Neural cell (in vitro differentiated cells): ENCODE measurements around the gene ARHGAP42.

Source experiments
- CTCF ChIP-seq: fragments of 450-650 bp; IDR thresholded peaks from 2 replicates; pipeline ENCODE4 v1.5.1; 2014; ENCODE audit warnings: antibody characterized with exemption, mild to moderate bottlenecking, moderate library complexity; ENCODE audit not compliant: poor library complexity, severe bottlenecking
- EZH2 ChIP-seq: fragments of 200-600, 300-800 bp; shearing (Covaris generic), sonication (generic); IDR thresholded peaks from 2 replicates; pipeline ENCODE4 v1.6.1; 2014; ENCODE audit warnings: antibody characterized with exemption, low read length, borderline replicate concordance, mild to moderate bottlenecking; ENCODE audit not compliant: insufficient read depth, poor library complexity, severe bottlenecking
- MXI1 ChIP-seq: fragments of 450-650 bp; conservative IDR thresholded peaks from 2 replicates; pipeline ENCODE4 v1.6.1; 2014; ENCODE audit warnings: antibody characterized with exemption, mild to moderate bottlenecking; ENCODE audit not compliant: poor library complexity, severe bottlenecking
- POLR2AphosphoS5 ChIP-seq: IDR thresholded peaks from 2 replicates; pipeline ENCODE4 v1.6.1; 2012
- SMC3 ChIP-seq: fragments of 450-650 bp; conservative IDR thresholded peaks from 2 replicates; pipeline ENCODE4 v1.6.1; 2014; ENCODE audit warnings: antibody characterized with exemption, mild to moderate bottlenecking, moderate library complexity; ENCODE audit not compliant: poor library complexity
- TAF1 ChIP-seq: IDR thresholded peaks from 2 replicates; pipeline ENCODE4 v1.6.1; 2012; ENCODE audit warnings: low read depth
- TF ChIP-seq, protein P1 (sequence below): IDR thresholded peaks from 2 replicates; pipeline ENCODE4 v1.6.1; 2012; ENCODE audit warnings: borderline replicate concordance

DNA sequence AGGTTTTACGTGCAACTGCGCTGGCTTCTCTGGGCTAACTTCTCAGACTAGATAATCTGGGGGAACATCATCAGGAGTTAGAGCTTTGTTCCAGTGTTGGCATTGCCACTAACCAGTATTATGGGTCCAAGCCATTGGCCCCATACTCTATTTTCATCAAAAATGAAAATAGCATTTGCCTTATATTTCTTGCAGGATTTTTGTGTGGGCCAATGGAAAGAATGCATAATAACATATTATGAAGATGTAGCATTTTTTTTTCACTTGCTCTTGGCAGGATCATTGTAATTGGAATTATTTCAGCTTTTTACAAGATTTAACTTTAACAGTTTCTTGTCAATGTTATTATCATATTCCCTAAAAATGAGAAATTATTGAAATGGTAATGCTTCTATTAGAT is 16.1 kb downstream of the ARHGAP42 start:
- TF ChIP-seq CTCF (no peak), TAF1 (no peak), POLR2AphosphoS5 (no peak), EZH2 (no peak), SMC3 (no peak), MXI1 (no peak)
- TF ChIP-seq, protein P1, sequence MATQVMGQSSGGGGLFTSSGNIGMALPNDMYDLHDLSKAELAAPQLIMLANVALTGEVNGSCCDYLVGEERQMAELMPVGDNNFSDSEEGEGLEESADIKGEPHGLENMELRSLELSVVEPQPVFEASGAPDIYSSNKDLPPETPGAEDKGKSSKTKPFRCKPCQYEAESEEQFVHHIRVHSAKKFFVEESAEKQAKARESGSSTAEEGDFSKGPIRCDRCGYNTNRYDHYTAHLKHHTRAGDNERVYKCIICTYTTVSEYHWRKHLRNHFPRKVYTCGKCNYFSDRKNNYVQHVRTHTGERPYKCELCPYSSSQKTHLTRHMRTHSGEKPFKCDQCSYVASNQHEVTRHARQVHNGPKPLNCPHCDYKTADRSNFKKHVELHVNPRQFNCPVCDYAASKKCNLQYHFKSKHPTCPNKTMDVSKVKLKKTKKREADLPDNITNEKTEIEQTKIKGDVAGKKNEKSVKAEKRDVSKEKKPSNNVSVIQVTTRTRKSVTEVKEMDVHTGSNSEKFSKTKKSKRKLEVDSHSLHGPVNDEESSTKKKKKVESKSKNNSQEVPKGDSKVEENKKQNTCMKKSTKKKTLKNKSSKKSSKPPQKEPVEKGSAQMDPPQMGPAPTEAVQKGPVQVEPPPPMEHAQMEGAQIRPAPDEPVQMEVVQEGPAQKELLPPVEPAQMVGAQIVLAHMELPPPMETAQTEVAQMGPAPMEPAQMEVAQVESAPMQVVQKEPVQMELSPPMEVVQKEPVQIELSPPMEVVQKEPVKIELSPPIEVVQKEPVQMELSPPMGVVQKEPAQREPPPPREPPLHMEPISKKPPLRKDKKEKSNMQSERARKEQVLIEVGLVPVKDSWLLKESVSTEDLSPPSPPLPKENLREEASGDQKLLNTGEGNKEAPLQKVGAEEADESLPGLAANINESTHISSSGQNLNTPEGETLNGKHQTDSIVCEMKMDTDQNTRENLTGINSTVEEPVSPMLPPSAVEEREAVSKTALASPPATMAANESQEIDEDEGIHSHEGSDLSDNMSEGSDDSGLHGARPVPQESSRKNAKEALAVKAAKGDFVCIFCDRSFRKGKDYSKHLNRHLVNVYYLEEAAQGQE: no peak
